T follicular helper cell (primary cell): Measurements from ENCODE around the gene UST.

Experiments
- DNase-seq: peaks from one replicate; pipeline ENCODE4 v3.0.0-alpha.2; 2020; ENCODE audit warnings: low read depth

The UST gene

DNA sequence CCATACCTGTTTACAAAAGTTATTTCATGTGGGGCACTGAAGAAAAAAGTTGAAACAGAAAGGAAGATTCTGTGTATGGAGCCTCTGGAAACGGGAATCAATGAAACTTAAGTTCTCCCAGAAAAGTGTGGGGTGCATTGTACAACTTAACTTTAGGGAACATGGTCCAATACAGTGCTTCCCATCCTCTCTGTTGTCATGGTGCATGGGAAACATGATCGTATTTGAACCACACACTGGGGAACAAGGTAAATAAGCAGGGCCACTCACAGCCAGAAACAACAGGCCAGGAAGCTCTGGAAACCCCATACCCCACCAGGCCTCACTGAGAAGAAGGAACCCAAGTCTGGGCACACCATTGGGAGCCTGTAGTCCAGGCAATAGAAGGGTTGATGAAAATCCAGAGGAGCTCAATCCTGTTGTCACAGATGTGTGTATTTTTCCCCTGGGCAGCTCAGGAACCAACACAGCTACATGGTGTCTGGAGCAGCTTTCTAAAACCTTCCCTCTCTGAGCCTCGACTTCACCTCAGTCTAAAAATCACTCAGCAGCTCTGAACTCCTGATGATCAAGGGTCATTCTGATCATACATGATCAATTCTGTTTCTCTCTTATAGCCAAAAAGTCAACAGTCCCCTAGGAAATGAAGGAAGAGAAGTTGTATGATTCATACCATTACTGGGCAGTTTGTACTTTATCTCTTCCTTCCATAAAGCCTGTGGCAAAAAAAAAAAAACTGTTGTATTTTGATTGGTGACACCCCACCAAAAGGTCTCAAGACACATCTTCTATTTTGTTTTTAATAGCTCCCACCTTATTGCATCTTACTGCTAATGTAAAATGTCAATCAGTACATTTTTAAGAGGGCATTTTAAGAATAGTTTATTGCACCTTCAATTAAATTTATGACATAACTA lies 372.2 kb downstream of the UST start:
- no peak for DNase-seq

- DNase-seq: no peak
Observed at GRCh38 chr6:149122850-149123821, 376.3 kb downstream of the UST start.

DNA sequence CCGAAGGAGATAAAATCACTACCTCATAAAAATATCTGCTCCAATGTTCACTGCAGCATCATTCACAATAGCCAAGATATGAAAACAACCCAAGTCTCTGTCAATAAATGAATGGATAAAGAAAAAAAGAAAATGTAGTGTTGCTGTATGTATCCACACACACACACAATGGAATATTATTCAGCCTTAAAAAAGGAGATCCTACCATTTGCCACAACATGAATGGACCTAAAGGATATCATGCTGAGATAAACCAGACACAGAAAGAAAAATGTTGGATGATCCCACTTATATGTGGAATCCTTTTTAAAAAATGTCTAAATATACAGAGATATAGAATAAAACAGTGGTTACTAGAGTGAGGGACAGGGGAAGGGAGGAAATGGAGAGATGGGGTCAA lies 378.5 kb downstream of the UST start:
- no peak for DNase-seq
